ENCODE measurements around the gene TSN.

- TF ChIP-seq CTCF (IDR thresholded peaks at IDR 0.05 in 8 of 11, conservative IDR thresholded peaks at IDR 0.05 in 3 of 11) = no peak
- no peak for TF ChIP-seq POLR2A (IDR thresholded peaks at IDR 0.05)
- no peak for TF ChIP-seq POLR2AphosphoS5 (IDR thresholded peaks at IDR 0.05)
Observed at GRCh38 chr2:121764681-121765228, 9.3 kb downstream of the TSN start.

Data from spleen (tissue), 7 donors.